Stimulated activated naive CD8-positive, alpha-beta T cell treated with anti-CD3 and anti-CD28 coated beads, Interleukin-15, amount 100 ng/mL, for 72 hours (primary cell): ENCODE measurements around the gene TEX52.

ENCODE experiments used
- ATAC-seq: fragments of 150-1000 bp; cut with Tn5 transposase; 2 replicates; pipeline ENCODE4 v1.10.0; 2021; ENCODE audit warnings: mild to moderate bottlenecking, moderate library complexity
- DNase-seq, 2 donors: peaks; one replicate each; pipeline ENCODE4 v3.0.0; 2021 to 2022
- H3K27ac Mint-ChIP-seq, 2 donors: one replicate each; pipeline ENCODE4 v1.8.0; 2022; ENCODE audit warnings: mild to moderate bottlenecking in 2 of 2, mixed read lengths in 2 of 2, moderate library complexity in 2 of 2
- H3K27me3 Mint-ChIP-seq: one replicate; pipeline ENCODE4 v1.8.0; 2022; ENCODE audit warnings: mixed read lengths
- H3K4me1 Mint-ChIP-seq: one replicate; pipeline ENCODE4 v1.8.0; 2022; ENCODE audit warnings: mild to moderate bottlenecking, mixed read lengths
- H3K4me3 Mint-ChIP-seq, 2 donors: one replicate each; pipeline ENCODE4 v1.8.0; 2022; ENCODE audit warnings: mild to moderate bottlenecking in 2 of 2, mixed read lengths in 2 of 2, moderate library complexity in 1 of 2
- H3K9me3 Mint-ChIP-seq, 2 donors: one replicate each; pipeline ENCODE4 v1.8.0; 2022; ENCODE audit warnings: mixed read lengths in 2 of 2

TEX52 gene

DNA sequence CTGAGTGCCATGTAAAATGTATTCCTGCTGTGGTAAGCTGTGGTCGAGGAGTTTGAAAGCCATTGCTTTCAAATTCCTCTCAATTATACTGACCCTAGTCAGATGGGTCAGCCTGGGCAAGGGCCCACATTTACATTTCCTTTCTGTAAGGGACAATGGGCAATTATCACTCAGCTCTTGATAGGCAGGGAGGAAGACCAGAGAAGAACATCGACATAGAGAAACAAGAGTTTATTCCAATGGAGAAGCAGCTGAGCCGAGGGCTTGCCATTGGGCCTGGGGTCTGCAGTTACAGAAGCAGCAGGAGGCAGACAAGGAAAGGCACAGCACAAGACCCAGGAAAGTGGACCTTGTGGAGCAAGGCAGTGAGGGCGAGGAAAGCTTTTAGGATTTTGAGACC is 31.7 kb downstream of the TEX52 start:
- Mint-ChIP-seq H3K27me3 (no peaks in the 10 kb centered on the region), H3K27ac (no peak overlapping the region), H3K9me3 (no peaks in the 10 kb centered on the region), H3K4me3 (no peak overlapping the region), H3K4me1 (no peaks in the 10 kb centered on the region)
- ATAC-seq (no peak), DNase-seq (no peak)

GRCh38 chr12:2824541-2824940 is 32.3 kb downstream of the TEX52 start:
- Mint-ChIP-seq H3K4me3 (no peak overlapping the region), H3K27me3 (no peaks in the 10 kb centered on the region), H3K4me1 (no peaks in the 10 kb centered on the region), H3K9me3 (no peaks in the 10 kb centered on the region), H3K27ac (no peak overlapping the region)
- DNase-seq (no peak), ATAC-seq (no peak)

GRCh38 chr12:2823483-2823882 is 33.4 kb downstream of the TEX52 start:
- no peak overlapping the region for H3K4me3 Mint-ChIP-seq
- no peak for DNase-seq
- H3K27me3 Mint-ChIP-seq: no peaks in the 10 kb centered on the region
- peak overlapping the region in 1 of 2 donors; percentile 64 for H3K27ac Mint-ChIP-seq
- no peak for ATAC-seq
- H3K4me1 Mint-ChIP-seq: no peaks in the 10 kb centered on the region
- H3K9me3 Mint-ChIP-seq: no peaks in the 10 kb centered on the region

GRCh38 chr12:2820432-2820831 is 36.4 kb downstream of the TEX52 start:
- Mint-ChIP-seq H3K27me3 (no peaks in the 10 kb centered on the region), H3K4me1 (peaks cover 4% of the 10 kb centered on the region), H3K4me3 (no peak overlapping the region), H3K9me3 (no peaks in the 10 kb centered on the region), H3K27ac (no peak overlapping the region)
- DNase-seq (no peak), ATAC-seq (no peak)

- H3K4me3 Mint-ChIP-seq: no peak overlapping the region
- H3K4me1 Mint-ChIP-seq: peaks cover 10% of the 10 kb centered on the region
- H3K9me3 Mint-ChIP-seq: no peaks in the 10 kb centered on the region
- peak overlapping the region; percentile 24 to 44 for H3K27ac Mint-ChIP-seq
- ATAC-seq (no peak), DNase-seq (no peak)
- H3K27me3 Mint-ChIP-seq: no peaks in the 10 kb centered on the region
Observed at GRCh38 chr12:2819810-2820209, 37.0 kb downstream of the TEX52 start.

GRCh38 chr12:2813214-2814185 is 43.3 kb downstream of the TEX52 start:
- peaks cover 23% of the 10 kb centered on the region for H3K4me1 Mint-ChIP-seq
- peak overlapping the region; percentile 99 to 100 for H3K4me3 Mint-ChIP-seq
- ATAC-seq (peak; percentile 48), DNase-seq (peak; percentile 40 to 58)
- H3K27ac Mint-ChIP-seq: peak overlapping the region; percentile 99 to 100
- H3K27me3 Mint-ChIP-seq: no peaks in the 10 kb centered on the region
- no peaks in the 10 kb centered on the region for H3K9me3 Mint-ChIP-seq

DNA sequence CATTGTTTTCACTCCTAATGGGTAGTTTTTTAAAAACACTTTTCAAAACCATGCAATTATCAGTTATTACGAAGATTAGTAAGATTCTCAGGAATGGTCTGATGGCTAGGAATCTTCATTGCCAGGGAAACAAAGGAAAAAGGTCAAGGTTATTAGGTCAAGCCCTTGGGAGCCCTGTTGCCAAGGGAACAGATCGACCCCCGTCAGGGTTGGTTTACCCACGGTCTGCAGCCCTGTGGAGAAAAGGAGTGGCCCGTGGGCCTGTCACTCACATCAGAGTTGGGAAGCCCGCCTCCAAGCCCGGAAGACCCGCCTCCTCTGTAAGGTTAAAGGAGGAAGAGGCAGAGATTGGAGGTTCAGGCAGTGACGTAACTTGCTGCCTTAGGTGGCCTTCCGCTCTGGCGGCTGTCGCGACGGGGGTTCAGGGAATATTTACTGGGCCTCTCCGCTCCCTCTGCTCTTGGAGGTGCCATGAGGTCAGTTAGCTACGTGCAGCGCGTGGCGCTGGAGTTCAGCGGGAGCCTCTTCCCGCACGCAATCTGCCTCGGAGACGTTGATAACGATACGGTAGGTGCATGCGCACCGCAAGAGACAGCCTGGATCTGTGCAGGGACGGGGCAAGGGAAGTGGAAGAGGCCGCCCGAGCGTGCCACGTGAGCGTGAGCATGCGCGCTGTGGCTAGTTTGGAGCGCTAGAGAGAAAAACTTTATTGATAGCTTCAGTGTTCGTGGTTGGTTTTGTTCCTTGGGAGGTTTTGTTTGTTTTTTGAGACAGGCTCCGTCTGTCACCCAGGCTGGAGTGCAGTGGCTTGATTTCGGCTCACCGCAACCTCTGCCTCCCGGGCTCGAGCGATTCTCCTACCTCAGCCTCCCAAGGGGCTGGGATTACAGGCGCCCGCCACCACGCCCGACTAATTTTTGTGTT is 44.3 kb downstream of the TEX52 start, which contains the start of gene ITFG2:
Gene ITFG2 (plus strand): TSS at position 379 of the 924 bp plus-strand sequence. CDS start 93 bp downstream, at position 472.
- Mint-ChIP-seq H3K9me3 (no peaks in the 10 kb centered on the region), H3K27me3 (no peaks in the 10 kb centered on the region), H3K4me1 (peaks cover 23% of the 10 kb centered on the region), H3K4me3 (peak within 1 kb of the TSS; percentile 99 to 100), H3K27ac (peak within 1 kb of the TSS; percentile 99 to 100)
- peak; percentile 92 to 97 for DNase-seq
- peak; percentile 96 for ATAC-seq

DNA sequence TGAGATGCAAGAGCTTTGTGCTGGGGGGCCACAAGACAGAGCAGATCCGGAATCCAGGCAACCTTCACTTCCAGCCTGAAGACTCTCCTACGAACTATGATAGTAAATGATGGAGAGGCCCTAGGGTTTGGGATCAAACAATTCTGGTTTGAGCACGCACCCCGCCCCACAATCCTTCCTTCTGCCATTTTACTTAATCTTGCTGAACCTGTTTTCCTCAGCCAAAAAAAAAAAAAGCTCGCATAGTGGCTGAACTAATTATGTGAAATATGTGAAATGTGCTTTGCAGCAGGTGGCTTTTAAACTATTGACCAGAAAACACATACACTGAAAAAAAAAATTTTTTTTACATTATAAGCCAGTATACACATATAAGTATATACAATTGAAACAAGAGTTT is 45.0 kb downstream of the TEX52 start:
- peak overlapping the region; percentile 99 to 100 for H3K4me3 Mint-ChIP-seq
- DNase-seq (no peak), ATAC-seq (no peak)
- H3K27ac Mint-ChIP-seq: peak overlapping the region in 1 of 2 donors; percentile 25
- peaks cover 23% of the 10 kb centered on the region for H3K4me1 Mint-ChIP-seq
- H3K9me3 Mint-ChIP-seq: no peaks in the 10 kb centered on the region
- H3K27me3 Mint-ChIP-seq: no peaks in the 10 kb centered on the region

DNA sequence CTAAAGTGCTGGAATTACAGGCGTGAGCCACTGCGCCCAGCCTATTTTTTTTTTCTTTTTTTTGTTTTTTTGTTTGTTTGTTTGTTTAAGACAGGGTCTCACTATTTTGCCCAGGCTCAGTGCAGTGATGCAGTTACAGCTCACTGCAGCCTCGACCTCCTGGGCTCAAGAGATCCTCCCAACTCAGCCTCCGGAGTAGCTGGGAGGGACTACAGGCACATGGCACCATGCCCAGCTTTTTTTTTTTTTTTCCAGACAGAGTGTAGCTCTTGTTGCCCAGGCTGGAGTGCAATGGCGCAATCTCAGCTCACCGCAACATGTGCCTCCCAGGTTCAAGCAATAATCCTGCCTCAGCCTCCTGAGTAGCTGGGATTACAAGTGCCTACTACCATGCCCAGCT is 50.1 kb downstream of the TEX52 start:
- Mint-ChIP-seq H3K27ac (no peak overlapping the region), H3K9me3 (no peaks in the 10 kb centered on the region), H3K4me1 (peaks cover 5% of the 10 kb centered on the region), H3K27me3 (no peaks in the 10 kb centered on the region), H3K4me3 (no peak overlapping the region)
- ATAC-seq (no peak), DNase-seq (no peak)

DNA sequence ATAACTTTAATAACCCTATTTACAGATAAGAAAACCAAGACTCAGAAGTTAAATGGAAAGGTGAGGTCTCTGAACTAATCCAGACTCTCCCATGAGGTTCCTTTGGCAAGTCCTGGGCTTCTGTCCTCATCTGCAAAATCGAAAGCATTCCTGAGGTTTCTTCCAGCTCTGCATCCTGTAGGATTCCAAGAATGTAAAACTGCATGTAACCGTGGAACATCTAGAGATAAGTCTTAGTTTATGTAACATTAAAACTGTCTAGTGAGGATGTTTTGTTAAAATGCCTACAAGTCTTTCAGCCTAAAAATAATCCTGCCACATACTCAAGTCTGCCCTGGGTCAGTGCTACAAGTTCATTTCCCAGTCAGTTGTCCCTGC is 51.7 kb downstream of the TEX52 start:
- ATAC-seq (no peak), DNase-seq (no peak)
- Mint-ChIP-seq H3K27me3 (no peaks in the 10 kb centered on the region), H3K27ac (no peak overlapping the region), H3K9me3 (no peaks in the 10 kb centered on the region), H3K4me3 (no peak overlapping the region), H3K4me1 (peaks cover 15% of the 10 kb centered on the region)

GRCh38 chr12:2804393-2805142 is 52.3 kb downstream of the TEX52 start:
- DNase-seq: no peak
- H3K27me3 Mint-ChIP-seq: no peaks in the 10 kb centered on the region
- H3K27ac Mint-ChIP-seq: peak overlapping the region in 1 of 2 donors; percentile 38
- ATAC-seq: no peak
- no peak overlapping the region for H3K4me3 Mint-ChIP-seq
- peaks cover 20% of the 10 kb centered on the region for H3K4me1 Mint-ChIP-seq
- H3K9me3 Mint-ChIP-seq: no peaks in the 10 kb centered on the region

DNA sequence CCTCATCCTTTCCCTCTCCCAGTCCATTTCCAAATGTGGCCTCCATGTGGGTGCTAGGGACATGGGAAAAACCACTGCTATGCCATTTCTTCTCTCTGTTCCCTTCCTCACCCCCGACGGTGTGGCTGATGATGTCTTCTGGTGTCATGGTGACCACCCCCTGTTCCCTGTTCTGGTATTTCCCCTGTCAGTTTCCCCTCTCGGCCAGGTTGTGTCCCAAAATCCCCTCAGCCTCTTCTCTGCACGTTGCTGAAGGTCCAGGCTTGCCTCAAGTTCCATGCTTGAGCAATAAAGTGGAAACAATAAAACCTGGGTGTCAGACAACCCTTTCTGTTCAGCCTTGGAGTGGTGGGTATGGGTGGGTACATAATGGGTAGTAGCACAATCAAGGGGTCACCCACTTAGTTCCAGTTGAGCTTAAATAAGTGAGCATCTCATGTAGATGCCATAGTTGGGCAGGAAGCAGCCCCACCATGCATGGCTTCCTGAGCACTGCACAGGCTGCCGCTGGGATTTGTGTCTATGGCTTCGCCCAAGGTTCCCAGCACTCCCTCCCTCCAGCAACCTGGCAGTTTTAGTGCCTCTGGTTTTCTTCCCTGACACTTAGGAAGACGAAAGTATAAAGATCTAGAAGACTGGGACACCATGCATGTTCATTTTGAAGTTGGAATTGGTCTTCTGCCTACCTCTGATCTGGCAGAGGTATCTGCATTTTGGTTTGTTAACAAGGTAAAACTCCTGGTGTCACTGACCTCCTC is 53.0 kb downstream of the TEX52 start:
- Mint-ChIP-seq H3K4me1 (peaks cover 22% of the 10 kb centered on the region), H3K27ac (peak overlapping the region in 1 of 2 donors; percentile 65), H3K4me3 (no peak overlapping the region), H3K9me3 (no peaks in the 10 kb centered on the region), H3K27me3 (no peaks in the 10 kb centered on the region)
- no peak for ATAC-seq
- no peak for DNase-seq

DNA sequence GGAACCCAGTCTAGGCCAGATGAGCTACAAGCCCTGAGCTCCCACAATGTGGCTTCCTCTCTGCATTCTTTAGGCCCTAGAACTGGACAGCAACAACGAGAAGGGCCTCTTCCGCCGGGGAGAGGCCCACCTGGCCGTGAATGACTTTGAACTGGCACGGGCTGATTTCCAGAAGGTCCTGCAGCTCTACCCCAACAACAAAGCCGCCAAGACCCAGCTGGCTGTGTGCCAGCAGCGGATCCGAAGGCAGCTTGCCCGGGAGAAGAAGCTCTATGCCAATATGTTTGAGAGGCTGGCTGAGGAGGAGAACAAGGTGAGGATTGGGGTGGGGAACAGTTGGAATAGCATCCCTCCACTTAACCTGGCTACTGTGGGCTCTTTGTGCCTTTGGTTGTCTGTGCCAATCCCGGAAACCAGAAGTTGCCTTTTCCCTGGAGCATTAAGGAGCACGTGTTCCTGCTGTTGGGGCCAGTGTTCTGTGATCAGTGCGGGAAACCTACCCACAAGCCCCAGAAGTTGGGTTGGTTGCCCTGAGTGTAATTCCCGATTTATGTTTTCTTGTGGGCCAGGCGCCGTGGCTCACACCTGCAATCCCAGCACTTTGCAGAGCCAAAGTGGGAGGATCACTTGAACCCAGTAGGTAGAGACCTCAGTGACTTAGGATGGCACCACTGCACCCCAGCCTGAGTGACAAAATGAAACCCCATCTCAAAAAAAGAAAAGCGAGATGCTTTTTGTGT is 55.6 kb downstream of the TEX52 start:
- ATAC-seq: no peak

DNA sequence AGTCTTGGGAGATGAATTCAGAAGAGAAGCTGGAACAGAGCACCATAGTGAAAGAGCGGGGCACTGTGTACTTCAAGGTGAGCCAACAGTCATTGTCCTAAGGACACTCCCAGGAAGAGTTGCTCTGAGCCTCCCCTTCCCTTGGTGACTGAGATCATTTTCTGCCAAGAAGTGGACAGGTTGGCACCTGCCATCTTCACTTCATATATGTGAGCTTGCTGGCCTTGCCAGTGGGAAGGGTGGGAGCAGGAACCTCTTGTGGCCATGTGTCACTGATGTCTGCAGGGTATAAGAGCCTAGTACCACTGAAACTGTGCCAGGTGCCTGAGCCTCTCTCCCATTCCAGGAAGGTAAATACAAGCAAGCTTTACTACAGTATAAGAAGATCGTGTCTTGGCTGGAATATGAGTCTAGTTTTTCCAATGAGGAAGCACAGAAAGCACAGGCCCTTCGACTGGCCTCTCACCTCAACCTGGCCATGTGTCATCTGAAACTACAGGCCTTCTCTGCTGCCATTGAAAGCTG is 56.7 kb downstream of the TEX52 start:
- Mint-ChIP-seq H3K4me1 (peaks cover 50% of the 10 kb centered on the region), H3K27me3 (no peaks in the 10 kb centered on the region), H3K9me3 (no peaks in the 10 kb centered on the region), H3K4me3 (no peak overlapping the region), H3K27ac (peak overlapping the region; percentile 24 to 80)
- ATAC-seq (no peak), DNase-seq (no peak)

More for the DNA sequence above, 55.6 kb downstream of the TEX52 start:
- H3K9me3 Mint-ChIP-seq: no peaks in the 10 kb centered on the region
- H3K4me1 Mint-ChIP-seq: peaks cover 48% of the 10 kb centered on the region
- H3K27ac Mint-ChIP-seq: peak overlapping the region in 1 of 2 donors; percentile 95
- no peak for DNase-seq
- no peak overlapping the region for H3K4me3 Mint-ChIP-seq
- H3K27me3 Mint-ChIP-seq: no peaks in the 10 kb centered on the region
